Caco-2 (cell line): ENCODE data around the gene STAC3. TPM values are rescaled to one million over a fixed set of nuclear protein-coding genes. Genes with fewer than 3 reads are reported as not detected.

Experiments
- BruUV-seq: library from RNA; stranded (reverse); fragments of 400-500 nt; replicated peaks from 2 replicates; lab custom pipeline; 2021; lab: Mats Ljungman, UMichigan
- CTCF ChIA-PET: fragments of 300-600 bp; sonication (Branson Sonifier 250); formaldehyde crosslinking; loops from one replicate; lab custom pipeline; 2022; ENCODE audit warnings: antibody characterized with exemption; lab: Charles Lee
- POLR2A ChIA-PET: fragments of 300-600 bp; sonication (Branson Sonifier 250); formaldehyde crosslinking; loops from one replicate; lab custom pipeline; 2022; ENCODE audit warnings: antibody characterized with exemption; lab: Charles Lee
- DNase-seq, 2 experiments: peaks; one replicate each; pipeline versions ENCODE4 v3.0.0 to v3.0.0-alpha.2; 2020 to 2022
- H3K27me3 ChIP-seq: replicated peaks from 2 replicates; pipeline ENCODE4 v1.6.0; 2011; ENCODE audit warnings: low read length; ENCODE audit not compliant: control insufficient read depth, insufficient read depth
- H3K36me3 ChIP-seq: 2 replicates; pipeline ENCODE4 v1.5.1; 2011; ENCODE audit warnings: low read length; ENCODE audit not compliant: control insufficient read depth, insufficient read depth
- H3K4me1 ChIP-seq: fragments of 250-450 bp; sonication (Bioruptor Pico); 2 replicates; pipeline ENCODE4 v1.5.1; 2020; ENCODE audit warnings: mild to moderate bottlenecking
- H3K4me3 ChIP-seq: 2 replicates; pipeline ENCODE4 v1.5.1; 2011; ENCODE audit warnings: low read depth, mild to moderate bottlenecking, control low read depth, low read length
- H3K9me3 ChIP-seq: fragments of 250-450 bp; sonication (Bioruptor Pico); 2 replicates; pipeline ENCODE4 v1.5.1; 2020; ENCODE audit warnings: mild to moderate bottlenecking, moderate library complexity
- H3K27ac Mint-ChIP-seq: one replicate; pipeline ENCODE4 v1.8.0; 2022; ENCODE audit warnings: mixed read lengths; ENCODE audit not compliant: unreplicated experiment
- H3K27me3 Mint-ChIP-seq: one replicate; pipeline ENCODE4 v1.8.0; 2022; ENCODE audit warnings: mixed read lengths; ENCODE audit not compliant: insufficient read depth, unreplicated experiment
- H3K36me3 Mint-ChIP-seq: one replicate; pipeline ENCODE4 v1.8.0; 2022; ENCODE audit warnings: mild to moderate bottlenecking, mixed read lengths; ENCODE audit not compliant: insufficient read depth, unreplicated experiment
- H3K4me1 Mint-ChIP-seq: one replicate; pipeline ENCODE4 v1.8.0; 2022; ENCODE audit warnings: low read depth, mixed read lengths; ENCODE audit not compliant: unreplicated experiment
- H3K4me3 Mint-ChIP-seq: one replicate; pipeline ENCODE4 v1.8.0; 2022; ENCODE audit warnings: mild to moderate bottlenecking, moderate library complexity, mixed read lengths; ENCODE audit not compliant: unreplicated experiment
- H3K9me3 Mint-ChIP-seq: one replicate; pipeline ENCODE4 v1.8.0; 2022; ENCODE audit warnings: mixed read lengths; ENCODE audit not compliant: unreplicated experiment
- CTCF ChIP-seq, 2 experiments: fragments of 200-600 bp in 1 of 2; IDR thresholded peaks; 1 replicate in 1 of 2; 2 replicates in 1 of 2; pipeline versions ENCODE4 v1.5.1 to v1.8.0; 2011 to 2022; ENCODE audit warnings: antibody characterized with exemption in 1 of 2, control low read depth in 1 of 2, inconsistent platforms in 1 of 2, low read depth in 1 of 2, low read length in 1 of 2, mild to moderate bottlenecking in 1 of 2, moderate library complexity in 1 of 2; ENCODE audit not compliant: insufficient read depth in 1 of 2, severe bottlenecking in 1 of 2, unreplicated experiment in 1 of 2
- intact Hi-C: fragments of 100-400 bp; cut with micrococcal nuclease; formaldehyde crosslinking; loops from one replicate; pipeline ENCODE4 v1.10.0; 2022; ENCODE audit not compliant: unreplicated experiment
- total RNA-seq: library from RNA; stranded (reverse); gene quantifications from 2 replicates; pipeline ENCODE4 v1.2.3, GENCODE V29; 2022

Gene STAC3
- total RNA-seq, 1 experiment from 2014 or later: 0.70 TPM

GRCh38 chr12:57216921-57217879, 33.8 kb downstream of the STAC3 start:
- peak overlapping the region; percentile 46 for H3K4me3 ChIP-seq
- no peak for DNase-seq
- peaks cover 31% of the 10 kb centered on the region for H3K36me3 Mint-ChIP-seq
- no peak for TF ChIP-seq CTCF (IDR thresholded peaks at IDR 0.05; ENCODE audit: insufficient read depth in 1 of 2, low read depth in 1 of 2, low read length in 1 of 2, severe bottlenecking in 1 of 2, unreplicated experiment in 1 of 2)
- peaks cover 35% of the 10 kb centered on the region for H3K4me1 Mint-ChIP-seq
- H3K9me3 ChIP-seq: no peaks in the 10 kb centered on the region
- BruUV-seq: no TSS peak
- H3K27me3 Mint-ChIP-seq: peaks cover 27% of the 10 kb centered on the region
- peak overlapping the region; percentile 82 for H3K4me3 Mint-ChIP-seq
- POLR2A ChIA-PET: interaction anchor here (0.6 to 4.5 kb wide), 2 partner anchors 12 to 204 kb away, joined by 9 to 26 read pairs; partner anchors contain the start of gene SHMT2
- intact Hi-C loops: no loop called here
- H3K9me3 Mint-ChIP-seq: no peaks in the 10 kb centered on the region
- H3K27ac Mint-ChIP-seq: no peak overlapping the region
- no peaks in the 10 kb centered on the region; the same call in 1 of the 2 replicates for H3K36me3 ChIP-seq
- peaks cover 20% of the 10 kb centered on the region for H3K4me1 ChIP-seq
- CTCF ChIA-PET: interaction anchor here (1.0 to 2.0 kb wide), 5 partner anchors 9 to 26 kb away, joined by 3 to 12 read pairs (median 9); partner anchors contain the start of gene SHMT2
- peaks cover 10% of the 10 kb centered on the region for H3K27me3 ChIP-seq

- no peak within 1 kb of the TSS for H3K27ac Mint-ChIP-seq
- no peaks in the 10 kb centered on the region for H3K9me3 Mint-ChIP-seq
- Histone ChIP-seq H3K9me3 (no peaks in the 10 kb centered on the region), H3K4me1 (peaks cover 20% of the 10 kb centered on the region), H3K27me3 (peaks cover 10% of the 10 kb centered on the region), H3K4me3 (peak within 1 kb of the TSS; percentile 54), H3K36me3 (no peaks in the 10 kb centered on the region; the same call in none of the 2 replicates)
- intact Hi-C loops: no loop called here
- H3K4me1 Mint-ChIP-seq: peaks cover 35% of the 10 kb centered on the region
- peaks cover 27% of the 10 kb centered on the region for H3K27me3 Mint-ChIP-seq
- CTCF ChIA-PET: interaction anchor here (0.6 to 2.0 kb wide), 8 partner anchors 11 to 88 kb away, joined by 3 to 12 read pairs (median 7); partner anchors contain the start of genes LRP1 and SHMT2
- BruUV-seq: no TSS peak
- peak; percentile 64 to 83 for DNase-seq
- TF ChIP-seq CTCF (IDR thresholded peaks at IDR 0.05; ENCODE audit: insufficient read depth in 1 of 2, low read depth in 1 of 2, low read length in 1 of 2, severe bottlenecking in 1 of 2, unreplicated experiment in 1 of 2): peak; percentile 5 to 9
- peak within 1 kb of the TSS; percentile 82 for H3K4me3 Mint-ChIP-seq
- POLR2A ChIA-PET: interaction anchor here (4.5 kb wide), 1 partner anchor 13 kb away, joined by 26 read pairs; the partner anchor contains the start of gene SHMT2
- H3K36me3 Mint-ChIP-seq: peaks cover 31% of the 10 kb centered on the region
Measured at GRCh38 chr12:57216014-57216911, 34.7 kb downstream of the STAC3 start, which contains the start of gene NXPH4. Gene NXPH4 (plus strand): TSS chr12:57216794. CDS start chr12:57216970, 176 bp downstream.
